K562 (cell line): ENCODE data around the gene CSNK1A1. TPM values are rescaled to one million over a fixed set of nuclear protein-coding genes. Genes with fewer than 3 reads are reported as not detected.

ENCODE experiments used
- ARID3A ChIP-seq: IDR thresholded peaks from 2 replicates; pipeline ENCODE4 v1.6.1; 2012; ENCODE audit warnings: low read depth, low read length, improper control_type of control experiment, borderline replicate concordance
- CBX3 ChIP-seq, 2 experiments: IDR thresholded peaks; 1 replicate in 1 of 2; 2 replicates in 1 of 2; pipeline ENCODE4 v1.6.1; 2012; ENCODE audit warnings: inconsistent platforms in 2 of 2, low read length in 2 of 2, borderline replicate concordance in 1 of 2, control low read depth in 1 of 2
- E2F3 ChIP-seq: fragments of 250-450 bp; sonication (Bioruptor Pico); IDR thresholded peaks from 2 replicates; pipeline ENCODE4 v1.4.0; 2020; ENCODE audit warnings: mild to moderate bottlenecking
- ELF4 ChIP-seq: fragments of 450-650 bp; formaldehyde crosslinking; IDR thresholded peaks from 2 replicates; pipeline ENCODE4 v1.4.0; 2022; ENCODE audit warnings: missing genetic modification characterization
- ETV6 ChIP-seq, 3 experiments: fragments of 150-350 bp in 1 of 3; sonication (generic) in 1 of 3; formaldehyde crosslinking in 1 of 3; IDR thresholded peaks; 2 replicates each; pipeline versions ENCODE4 v1.6.1 to v1.8.0; 2014 to 2022; ENCODE audit warnings: borderline replicate concordance in 2 of 3, low read depth in 2 of 3, antibody characterized with exemption in 1 of 3, low read length in 1 of 3, mild to moderate bottlenecking in 1 of 3, missing genetic modification reagents in 1 of 3
- FUS ChIP-seq: fragments of 200-400 bp; formaldehyde crosslinking; optimal IDR thresholded peaks from 2 replicates; pipeline ENCODE3; 2017; ENCODE audit warnings: low read depth, low read length
- GTF2B ChIP-seq: IDR thresholded peaks from 2 replicates; pipeline ENCODE4 v1.6.1; 2011; ENCODE audit not compliant: insufficient read length; ENCODE audit errors: extremely low read depth
- KLF1 ChIP-seq: fragments of 450-650 bp; IDR thresholded peaks from 2 replicates; pipeline ENCODE4 v1.6.1; 2016; ENCODE audit warnings: missing genetic modification characterization, missing compliant biosample characterization
- NFATC3 ChIP-seq: fragments of 450-650 bp; IDR thresholded peaks from 2 replicates; pipeline ENCODE4 v1.6.1; 2017; ENCODE audit warnings: mild to moderate bottlenecking
- NFYB ChIP-seq: IDR thresholded peaks from 2 replicates; pipeline ENCODE4 v1.6.1; 2011; ENCODE audit warnings: mild to moderate bottlenecking, moderate library complexity; ENCODE audit not compliant: insufficient read length; ENCODE audit errors: extremely low read depth
- NR2F6 ChIP-seq: fragments of 450-650 bp; formaldehyde crosslinking; IDR thresholded peaks from 2 replicates; pipeline ENCODE4 v1.4.0; 2020; ENCODE audit warnings: mild to moderate bottlenecking
- NR4A1 ChIP-seq, 2 experiments: fragments of 250-450 bp in 1 of 2; fragments of 450-650 bp in 1 of 2; sonication (Bioruptor Pico) in 1 of 2; IDR thresholded peaks; 2 replicates each; pipeline versions ENCODE4 v1.4.0 to v1.6.1; 2016 to 2020; ENCODE audit warnings: mild to moderate bottlenecking in 2 of 2, missing compliant biosample characterization in 1 of 2, missing genetic modification characterization in 1 of 2, moderate library complexity in 1 of 2
- POLR3A ChIP-seq: IDR thresholded peaks from 2 replicates; pipeline ENCODE4 v1.6.1; 2011; ENCODE audit warnings: borderline replicate concordance, mild to moderate bottlenecking, moderate library complexity; ENCODE audit not compliant: insufficient read length, insufficient read depth; ENCODE audit errors: extremely low read depth
- ZBTB49 ChIP-seq: sonication (generic); formaldehyde crosslinking; IDR thresholded peaks from 2 replicates; pipeline ENCODE4 v1.8.0; 2022; ENCODE audit warnings: missing genetic modification reagents, mild to moderate bottlenecking, borderline replicate concordance
- ZC3H4 ChIP-seq: sonication (generic); formaldehyde crosslinking; IDR thresholded peaks from 2 replicates; pipeline ENCODE4 v1.9.0; 2021; ENCODE audit warnings: missing genetic modification reagents, borderline replicate concordance
- polyA plus RNA-seq, 8 experiments: library from polyadenylated mRNA; depleted of rRNA in 4 of 8; stranded (reverse) in 5 of 8; unstranded in 3 of 8; fragments of >200 nt; fragmentation: Nextera tagmentation in 2 of 8; fragmentation: Illumina TruSeq in 1 of 8; extraction: Ambion mirVana in 2 of 8; extraction: Trizol in 1 of 8; gene quantifications; 2 replicates each; pipeline versions ENCODE4 v1.2.1 to v1.2.3, GENCODE V29; 2011 to 2014; ENCODE audit warnings: inconsistent platforms in 1 of 8, missing spikeins in 1 of 8
- total RNA-seq, 7 experiments: library from RNA; depleted of rRNA in 6 of 7; stranded (reverse); fragments of >200 nt in 6 of 7; fragmentation: Illumina TruSeq in 2 of 7; extraction: Trizol in 2 of 7; gene quantifications; 2 replicates each; pipeline versions ENCODE4 v1.2.1 to v1.2.3, GENCODE V29; 2011 to 2021; ENCODE audit warnings: low replicate concordance in 1 of 7

Gene CSNK1A1
- total and polyA plus RNA-seq, 9 of the 15 experiments (the other 6 are each of a cell fraction or from before 2014, with no cell fraction given), result 49.1 to 196 (median 154) TPM

- no peak; a peak in 1 of 4 replicates for TF ChIP-seq ETV6 (IDR thresholded peaks at IDR 0.05; ENCODE audit: borderline replicate concordance in 1 of 2, low read depth in 2 of 2, low read length in 1 of 2)
- TF ChIP-seq ETV6 (CRISPR knock-in tag; IDR thresholded peaks at IDR 0.05; ENCODE audit: borderline replicate concordance), result no peak
- no peak for TF ChIP-seq FUS
- TF ChIP-seq ARID3A, result no peak
- no peak for TF ChIP-seq NR4A1 (CRISPR knock-in tag; IDR thresholded peaks at IDR 0.05)
- no peak for TF ChIP-seq NR4A1 (tag; IDR thresholded peaks at IDR 0.05)
- no peak for TF ChIP-seq NFATC3
- no peak for TF ChIP-seq NFYB
- peak in 1 of 2 experiments; percentile 33; a peak in 1 of 3 replicates for TF ChIP-seq CBX3 (IDR thresholded peaks at IDR 0.05; ENCODE audit: borderline replicate concordance in 1 of 2, low read length in 2 of 2)
- TF ChIP-seq ZBTB49 (CRISPR knock-in tag), result no peak
- TF ChIP-seq ELF4, result peak; percentile 75; the same call in 1 of the 2 replicates
- no peak for TF ChIP-seq NR2F6 (CRISPR knock-in tag)
- TF ChIP-seq E2F3 (CRISPR knock-in tag), result no peak
- TF ChIP-seq GTF2B, result no peak
- TF ChIP-seq POLR3A, result no peak
- TF ChIP-seq ZC3H4 (CRISPR knock-in tag), result no peak
- TF ChIP-seq KLF1 (tag), result peak; percentile 90
Observed at GRCh38 chr5:149551227-149552037, at the start of gene CSNK1A1 (continued).
